SK-N-SH (cell line): ENCODE results near the gene PLPP2. TPM values are rescaled to one million over a fixed set of nuclear protein-coding genes. Genes with fewer than 3 reads are reported as not detected.

Experiments
- CTCF ChIA-PET: fragments of 300-600, 350-600 bp; formaldehyde crosslinking; extraction: SDS; loops from one replicate; lab custom pipeline; 2021; lab: Yijun Ruan, JAX
- POLR2A ChIA-PET: fragments of 350-600 bp; sonication (Branson Sonifier 250); formaldehyde crosslinking; extraction: SDS; loops from one replicate; lab custom pipeline; 2020; ENCODE audit warnings: antibody characterized with exemption, inconsistent platforms; lab: Yijun Ruan, JAX
- DNase-seq: peaks from one replicate; pipeline ENCODE4 v3.0.0; 2012
- H2AFZ ChIP-seq: fragments of 200-600 bp; sonication (generic); 2 replicates; pipeline ENCODE4 v1.8.1; 2016; ENCODE audit warnings: antibody characterized with exemption, mild to moderate bottlenecking, low read depth
- H3F3A ChIP-seq: fragments of 200-600 bp; sonication (generic); replicated peaks from 2 replicates; pipeline ENCODE3; 2016; ENCODE audit warnings: antibody characterized with exemption, mild to moderate bottlenecking; ENCODE audit not compliant: insufficient read depth
- H3K27ac ChIP-seq, 2 experiments: fragments of 200-500 bp in 1 of 2; fragments of 200-600 bp in 1 of 2; sonication (Bioruptor generic) in 1 of 2; sonication (generic), shearing (Covaris generic) in 1 of 2; 2 replicates each; pipeline versions ENCODE4 v1.5.1 to v1.6.1; 2014 to 2016; ENCODE audit warnings: low read depth in 2 of 2, inconsistent platforms in 1 of 2, low read length in 1 of 2, mild to moderate bottlenecking in 1 of 2, mixed read lengths in 1 of 2
- H3K27me3 ChIP-seq: fragments of 200-600 bp; sonication (generic), shearing (Covaris generic); 2 replicates; pipeline ENCODE4 v1.6.1; 2016; ENCODE audit warnings: mixed run types; ENCODE audit not compliant: insufficient read depth
- H3K36me3 ChIP-seq, 2 experiments: fragments of 200-500 bp in 1 of 2; fragments of 200-600 bp in 1 of 2; sonication (Bioruptor generic) in 1 of 2; sonication (generic) in 1 of 2; replicated peaks in 1 of 2; 2 replicates each; pipeline versions ENCODE3 to v1.5.1; 2014 to 2016; ENCODE audit warnings: low read length in 1 of 2, mild to moderate bottlenecking in 1 of 2; ENCODE audit not compliant: insufficient read depth in 2 of 2, control insufficient read depth in 1 of 2
- H3K4me1 ChIP-seq, 2 experiments: fragments of 200-500 bp in 1 of 2; fragments of 200-600 bp in 1 of 2; sonication (Bioruptor generic) in 1 of 2; sonication (generic), shearing (Covaris generic) in 1 of 2; 2 replicates each; pipeline versions ENCODE4 v1.5.1 to v1.6.1; 2014 to 2016; ENCODE audit warnings: low read depth in 1 of 2, low read length in 1 of 2, mixed run types in 1 of 2; ENCODE audit not compliant: insufficient read depth in 2 of 2, control insufficient read depth in 1 of 2
- H3K4me2 ChIP-seq: fragments of 200-600 bp; sonication (generic), shearing (Covaris generic); 2 replicates; pipeline ENCODE4 v1.6.1; 2017; ENCODE audit warnings: mixed run types
- H3K4me3 ChIP-seq, 2 experiments: fragments of 200-500 bp in 1 of 2; fragments of 200-600 bp in 1 of 2; sonication (Bioruptor generic) in 1 of 2; sonication (generic), shearing (Covaris generic) in 1 of 2; 2 replicates each; pipeline versions ENCODE4 v1.5.1 to v1.8.1; 2014 to 2016; ENCODE audit warnings: low read depth in 2 of 2, inconsistent platforms in 1 of 2, low read length in 1 of 2, mild to moderate bottlenecking in 1 of 2, mixed read lengths in 1 of 2, moderate library complexity in 1 of 2
- H3K79me2 ChIP-seq: fragments of 200-600 bp; sonication (generic); 2 replicates; pipeline ENCODE4 v1.8.1; 2017; ENCODE audit warnings: mild to moderate bottlenecking; ENCODE audit not compliant: insufficient read depth
- H3K9ac ChIP-seq: fragments of 200-600 bp; sonication (generic); 2 replicates; pipeline ENCODE4 v1.6.1; 2017; ENCODE audit warnings: mixed run types
- H3K9me2 ChIP-seq: fragments of 200-600 bp; sonication (generic); 2 replicates; pipeline ENCODE4 v1.6.1; 2017; ENCODE audit warnings: mixed run types
- H3K9me3 ChIP-seq: fragments of 200-600 bp; sonication (generic); 2 replicates; pipeline ENCODE4 v1.6.1; 2017; ENCODE audit warnings: mixed run types, mild to moderate bottlenecking, moderate library complexity
- H4K20me1 ChIP-seq: fragments of 200-600 bp; sonication (generic); 2 replicates; pipeline ENCODE4 v1.6.1; 2017; ENCODE audit warnings: mild to moderate bottlenecking, mixed run types; ENCODE audit not compliant: insufficient read depth
- ELF1 ChIP-seq: IDR thresholded peaks from 2 replicates; pipeline ENCODE4 v1.4.0; 2012
- EP300 ChIP-seq, 2 experiments: IDR thresholded peaks; 2 replicates each; pipeline versions ENCODE4 v1.4.0 to v1.6.1; 2012; ENCODE audit warnings: borderline replicate concordance in 1 of 2, low read depth in 1 of 2, low read length in 1 of 2
- FOSL2 ChIP-seq: IDR thresholded peaks from 2 replicates; pipeline ENCODE4 v1.4.0; 2012; ENCODE audit warnings: low read depth, mild to moderate bottlenecking, moderate library complexity, borderline replicate concordance
- FOXM1 ChIP-seq: IDR thresholded peaks from 2 replicates; pipeline ENCODE4 v1.4.0; 2012; ENCODE audit warnings: low read depth, mild to moderate bottlenecking
- GABPA ChIP-seq: IDR thresholded peaks from 2 replicates; pipeline ENCODE4 v1.4.0; 2012; ENCODE audit warnings: low read depth, mild to moderate bottlenecking
- JUND ChIP-seq: IDR thresholded peaks from 2 replicates; pipeline ENCODE4 v1.4.0; 2012
- MXI1 ChIP-seq: IDR thresholded peaks from 2 replicates; pipeline ENCODE4 v1.6.1; 2012; ENCODE audit warnings: mild to moderate bottlenecking, low read depth, low read length, improper control_type of control experiment
- POLR2AphosphoS5 ChIP-seq: IDR thresholded peaks from 2 replicates; pipeline ENCODE4 v1.6.1; 2012; ENCODE audit warnings: low read depth, low read length
- RXRA ChIP-seq: IDR thresholded peaks from 2 replicates; pipeline ENCODE4 v1.4.0; 2012; ENCODE audit warnings: low read depth, mild to moderate bottlenecking, borderline replicate concordance
- SMC3 ChIP-seq: IDR thresholded peaks from 2 replicates; pipeline ENCODE4 v1.6.1; 2012; ENCODE audit warnings: low read depth, low read length, improper control_type of control experiment
- TCF12 ChIP-seq: IDR thresholded peaks from 2 replicates; pipeline ENCODE4 v1.4.0; 2012
- WGBS: methylation state at CpG from one replicate; pipeline ENCODE4 v1.1.6; 2017; ENCODE audit warnings: low lambda C conversion rate; 5-methylcytosine and 5-hydroxymethylcytosine counted together
- polyA plus RNA-seq, 3 experiments: library from polyadenylated mRNA; depleted of rRNA; stranded (reverse); fragments of >200 nt; gene quantifications; 2 replicates each; pipeline ENCODE4 v1.2.3, GENCODE V29; 2012
- TF ChIP-seq, protein P1 (sequence below): fragments of 150-350 bp; IDR thresholded peaks from 2 replicates; pipeline ENCODE4 v1.6.1; 2017; ENCODE audit warnings: antibody characterized with exemption, low read length, low read depth, borderline replicate concordance
- TF ChIP-seq, protein P2 (sequence below): IDR thresholded peaks from 2 replicates; pipeline ENCODE4 v1.4.0; 2012; ENCODE audit warnings: low read depth
- TF ChIP-seq, protein P3 (sequence below): IDR thresholded peaks from 2 replicates; pipeline ENCODE4 v1.6.1; 2012; ENCODE audit warnings: mild to moderate bottlenecking, low read depth, low read length, moderate library complexity
- TF ChIP-seq, protein P4 (sequence below): fragments of 200-600 bp; sonication (generic); IDR thresholded peaks from 2 replicates; pipeline ENCODE4 v1.6.1; 2017; ENCODE audit warnings: antibody characterized with exemption, mild to moderate bottlenecking, moderate library complexity
- TF ChIP-seq, protein P5 (sequence below): IDR thresholded peaks from 2 replicates; pipeline ENCODE4; 2012

PLPP2 gene
- polyA plus RNA-seq, 1 of the 3 experiments (the other 2 are of a cell fraction), result 33.6 TPM

DNA sequence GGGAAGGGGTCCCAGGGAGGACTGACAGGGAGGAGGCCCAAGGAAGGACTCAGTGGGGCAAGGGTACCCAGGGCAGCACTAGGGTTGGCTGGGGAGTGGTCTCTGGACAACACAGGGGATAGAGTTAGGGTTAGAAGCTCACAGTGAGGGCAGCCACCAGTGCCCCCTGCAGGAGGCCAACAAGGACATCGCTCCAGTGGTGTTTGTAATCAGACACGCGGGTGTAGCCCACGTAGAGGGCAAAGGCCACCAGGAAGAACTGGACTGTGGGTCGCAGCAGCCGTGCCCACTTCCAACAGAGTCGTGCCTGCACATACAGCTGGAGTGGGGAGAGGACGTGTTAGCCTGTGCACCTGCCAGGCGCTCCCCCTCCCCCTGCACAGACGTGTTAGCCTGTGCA, 9.2 kb downstream of the PLPP2 start:
- WGBS, result 82% methylated on average over 6 of the region's 10 CpGs
- no peaks in the 10 kb centered on the region for H3K79me2 ChIP-seq
- H3K27me3 ChIP-seq, result no peaks in the 10 kb centered on the region
- no peaks in the 10 kb centered on the region for H3K9me2 ChIP-seq
- no peak for DNase-seq
- POLR2A ChIA-PET, result no interaction called here
- no peaks in the 10 kb centered on the region for H3K36me3 ChIP-seq
- TF ChIP-seq, protein P1, sequence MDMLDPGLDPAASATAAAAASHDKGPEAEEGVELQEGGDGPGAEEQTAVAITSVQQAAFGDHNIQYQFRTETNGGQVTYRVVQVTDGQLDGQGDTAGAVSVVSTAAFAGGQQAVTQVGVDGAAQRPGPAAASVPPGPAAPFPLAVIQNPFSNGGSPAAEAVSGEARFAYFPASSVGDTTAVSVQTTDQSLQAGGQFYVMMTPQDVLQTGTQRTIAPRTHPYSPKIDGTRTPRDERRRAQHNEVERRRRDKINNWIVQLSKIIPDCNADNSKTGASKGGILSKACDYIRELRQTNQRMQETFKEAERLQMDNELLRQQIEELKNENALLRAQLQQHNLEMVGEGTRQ, result no peak
- TF ChIP-seq FOSL2, result no peak
- TF ChIP-seq, protein P2, sequence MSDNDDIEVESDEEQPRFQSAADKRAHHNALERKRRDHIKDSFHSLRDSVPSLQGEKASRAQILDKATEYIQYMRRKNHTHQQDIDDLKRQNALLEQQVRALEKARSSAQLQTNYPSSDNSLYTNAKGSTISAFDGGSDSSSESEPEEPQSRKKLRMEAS, result no peak
- TF ChIP-seq, protein P3, sequence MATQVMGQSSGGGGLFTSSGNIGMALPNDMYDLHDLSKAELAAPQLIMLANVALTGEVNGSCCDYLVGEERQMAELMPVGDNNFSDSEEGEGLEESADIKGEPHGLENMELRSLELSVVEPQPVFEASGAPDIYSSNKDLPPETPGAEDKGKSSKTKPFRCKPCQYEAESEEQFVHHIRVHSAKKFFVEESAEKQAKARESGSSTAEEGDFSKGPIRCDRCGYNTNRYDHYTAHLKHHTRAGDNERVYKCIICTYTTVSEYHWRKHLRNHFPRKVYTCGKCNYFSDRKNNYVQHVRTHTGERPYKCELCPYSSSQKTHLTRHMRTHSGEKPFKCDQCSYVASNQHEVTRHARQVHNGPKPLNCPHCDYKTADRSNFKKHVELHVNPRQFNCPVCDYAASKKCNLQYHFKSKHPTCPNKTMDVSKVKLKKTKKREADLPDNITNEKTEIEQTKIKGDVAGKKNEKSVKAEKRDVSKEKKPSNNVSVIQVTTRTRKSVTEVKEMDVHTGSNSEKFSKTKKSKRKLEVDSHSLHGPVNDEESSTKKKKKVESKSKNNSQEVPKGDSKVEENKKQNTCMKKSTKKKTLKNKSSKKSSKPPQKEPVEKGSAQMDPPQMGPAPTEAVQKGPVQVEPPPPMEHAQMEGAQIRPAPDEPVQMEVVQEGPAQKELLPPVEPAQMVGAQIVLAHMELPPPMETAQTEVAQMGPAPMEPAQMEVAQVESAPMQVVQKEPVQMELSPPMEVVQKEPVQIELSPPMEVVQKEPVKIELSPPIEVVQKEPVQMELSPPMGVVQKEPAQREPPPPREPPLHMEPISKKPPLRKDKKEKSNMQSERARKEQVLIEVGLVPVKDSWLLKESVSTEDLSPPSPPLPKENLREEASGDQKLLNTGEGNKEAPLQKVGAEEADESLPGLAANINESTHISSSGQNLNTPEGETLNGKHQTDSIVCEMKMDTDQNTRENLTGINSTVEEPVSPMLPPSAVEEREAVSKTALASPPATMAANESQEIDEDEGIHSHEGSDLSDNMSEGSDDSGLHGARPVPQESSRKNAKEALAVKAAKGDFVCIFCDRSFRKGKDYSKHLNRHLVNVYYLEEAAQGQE, result no peak
- TF ChIP-seq, protein P4, sequence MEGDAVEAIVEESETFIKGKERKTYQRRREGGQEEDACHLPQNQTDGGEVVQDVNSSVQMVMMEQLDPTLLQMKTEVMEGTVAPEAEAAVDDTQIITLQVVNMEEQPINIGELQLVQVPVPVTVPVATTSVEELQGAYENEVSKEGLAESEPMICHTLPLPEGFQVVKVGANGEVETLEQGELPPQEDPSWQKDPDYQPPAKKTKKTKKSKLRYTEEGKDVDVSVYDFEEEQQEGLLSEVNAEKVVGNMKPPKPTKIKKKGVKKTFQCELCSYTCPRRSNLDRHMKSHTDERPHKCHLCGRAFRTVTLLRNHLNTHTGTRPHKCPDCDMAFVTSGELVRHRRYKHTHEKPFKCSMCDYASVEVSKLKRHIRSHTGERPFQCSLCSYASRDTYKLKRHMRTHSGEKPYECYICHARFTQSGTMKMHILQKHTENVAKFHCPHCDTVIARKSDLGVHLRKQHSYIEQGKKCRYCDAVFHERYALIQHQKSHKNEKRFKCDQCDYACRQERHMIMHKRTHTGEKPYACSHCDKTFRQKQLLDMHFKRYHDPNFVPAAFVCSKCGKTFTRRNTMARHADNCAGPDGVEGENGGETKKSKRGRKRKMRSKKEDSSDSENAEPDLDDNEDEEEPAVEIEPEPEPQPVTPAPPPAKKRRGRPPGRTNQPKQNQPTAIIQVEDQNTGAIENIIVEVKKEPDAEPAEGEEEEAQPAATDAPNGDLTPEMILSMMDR, result peak; percentile 20; the same call in 1 of the 2 replicates
- TF ChIP-seq RXRA, result no peak
- no peak for TF ChIP-seq EP300 (IDR thresholded peaks at IDR 0.05; ENCODE audit: borderline replicate concordance in 1 of 2, low read depth in 1 of 2, low read length in 1 of 2)
- no peaks in the 10 kb centered on the region for H4K20me1 ChIP-seq
- no peaks in the 10 kb centered on the region for H3K9me3 ChIP-seq
- no peak overlapping the region for H3K9ac ChIP-seq
- H3K27ac ChIP-seq, result no peak overlapping the region
- CTCF ChIA-PET, result interaction anchor here (1.0 to 1.3 kb wide), 2 partner anchors 14 to 15 kb away, joined by 3 to 4 read pairs; no protein-coding TSS in a partner anchor
- H3K4me2 ChIP-seq, result no peak overlapping the region
- no peaks in the 10 kb centered on the region for H3F3A ChIP-seq
- no peak overlapping the region for H3K4me3 ChIP-seq
- H2AFZ ChIP-seq, result no peak overlapping the region
- no peaks in the 10 kb centered on the region for H3K4me1 ChIP-seq

DNA sequence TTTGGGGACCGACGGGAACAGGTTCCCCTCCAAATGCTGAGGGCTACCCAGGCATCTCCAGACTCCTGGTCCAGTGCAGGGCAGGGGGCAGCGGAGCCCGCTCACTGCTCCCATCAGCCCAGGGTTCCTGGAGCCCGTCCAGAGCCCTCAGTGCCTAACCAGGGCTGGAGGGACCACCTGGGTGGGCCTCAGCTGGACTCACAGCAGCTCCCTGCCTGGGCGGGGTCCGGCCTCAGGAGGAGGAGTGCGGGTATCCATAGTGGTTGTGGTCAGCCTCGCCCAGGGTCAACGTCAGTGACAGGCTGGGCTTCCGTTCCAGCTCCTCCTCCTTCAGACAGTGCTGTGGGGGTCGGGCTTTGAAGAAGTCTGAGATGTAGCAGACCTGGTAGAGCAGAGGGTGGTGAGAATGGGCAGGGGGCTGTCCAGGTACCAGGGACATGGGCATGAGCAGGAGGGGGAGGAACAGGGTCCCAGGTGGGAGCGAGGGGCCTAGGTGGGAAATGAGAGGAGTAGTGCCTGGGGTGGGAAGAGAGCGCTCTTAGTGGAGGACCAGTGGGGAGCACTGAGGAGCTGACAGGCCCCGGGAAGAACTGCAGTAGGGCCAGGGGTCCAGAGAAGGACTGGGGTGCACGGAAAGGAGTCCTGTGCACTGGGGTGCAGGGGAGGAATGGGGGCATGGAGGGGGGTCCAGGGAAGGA, 9.9 kb downstream of the PLPP2 start:
- DNase-seq, result no peak
- Histone ChIP-seq H3K27me3 (no peaks in the 10 kb centered on the region), H3K36me3 (no peaks in the 10 kb centered on the region), H3K9me3 (no peaks in the 10 kb centered on the region), H4K20me1 (no peaks in the 10 kb centered on the region), H3K9me2 (no peaks in the 10 kb centered on the region), H3K27ac (no peak overlapping the region), H3K9ac (no peak overlapping the region), H3K79me2 (no peaks in the 10 kb centered on the region), H3K4me1 (no peaks in the 10 kb centered on the region), H3F3A (no peaks in the 10 kb centered on the region), H3K4me2 (no peak overlapping the region), H3K4me3 (no peak overlapping the region), H2AFZ (no peak overlapping the region)
- POLR2A ChIA-PET, result no interaction called here
- TF ChIP-seq, protein P5, sequence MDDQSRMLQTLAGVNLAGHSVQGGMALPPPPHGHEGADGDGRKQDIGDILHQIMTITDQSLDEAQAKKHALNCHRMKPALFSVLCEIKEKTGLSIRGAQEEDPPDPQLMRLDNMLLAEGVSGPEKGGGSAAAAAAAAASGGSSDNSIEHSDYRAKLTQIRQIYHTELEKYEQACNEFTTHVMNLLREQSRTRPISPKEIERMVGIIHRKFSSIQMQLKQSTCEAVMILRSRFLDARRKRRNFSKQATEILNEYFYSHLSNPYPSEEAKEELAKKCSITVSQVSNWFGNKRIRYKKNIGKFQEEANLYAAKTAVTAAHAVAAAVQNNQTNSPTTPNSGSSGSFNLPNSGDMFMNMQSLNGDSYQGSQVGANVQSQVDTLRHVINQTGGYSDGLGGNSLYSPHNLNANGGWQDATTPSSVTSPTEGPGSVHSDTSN, result no peak
- TF ChIP-seq FOXM1 (no peak), ELF1 (no peak), MXI1 (no peak), POLR2AphosphoS5 (no peak), SMC3 (no peak), JUND (no peak), GABPA (no peak), TCF12 (no peak), RXRA (no peak)
- TF ChIP-seq, protein P4, result no peak
- CTCF ChIA-PET, result interaction anchor here (0.6 to 1.3 kb wide), 3 partner anchors 14 to 303 kb away, joined by 3 to 4 read pairs (median 3); no protein-coding TSS in a partner anchor
- 88% methylated on average over 14 of the region's 16 CpGs for WGBS
